Spleen (tissue), 7 donors: ENCODE measurements around the gene PSME1.
A peak's percentile ranks its signal among the peaks of the same experiment; 100 is the strongest.

ENCODE experiments used
- POLR2AphosphoS5 ChIP-seq, 3 donors: sonication (generic); formaldehyde crosslinking; IDR thresholded peaks; one replicate each; pipeline ENCODE4 v1.5.1; 2017; ENCODE audit warnings: antibody characterized with exemption in 3 of 3
- TF ChIP-seq, protein P1 (sequence below), 11 experiments: fragments of 200-600 bp in 7 of 11; fragments of 450-650 bp in 4 of 11; sonication (generic) in 4 of 11; IDR thresholded peaks in 8 of 11; conservative IDR thresholded peaks in 3 of 11; 1 replicate in 7 of 11; 2 replicates in 4 of 11; pipeline versions ENCODE4 v1.4.0 to v1.8.0; 2016 to 2021; ENCODE audit warnings: antibody characterized with exemption in 11 of 11, inconsistent platforms in 4 of 11, mild to moderate bottlenecking in 1 of 11
- donor health status: DM: no; HTN: no; CAD: no; lungs with moderate emphysema.
- donor health status: DM: no; HTN: no; CAD: no.
- donor health status: DM: no; HTN: no; CAD: no.

DNA sequence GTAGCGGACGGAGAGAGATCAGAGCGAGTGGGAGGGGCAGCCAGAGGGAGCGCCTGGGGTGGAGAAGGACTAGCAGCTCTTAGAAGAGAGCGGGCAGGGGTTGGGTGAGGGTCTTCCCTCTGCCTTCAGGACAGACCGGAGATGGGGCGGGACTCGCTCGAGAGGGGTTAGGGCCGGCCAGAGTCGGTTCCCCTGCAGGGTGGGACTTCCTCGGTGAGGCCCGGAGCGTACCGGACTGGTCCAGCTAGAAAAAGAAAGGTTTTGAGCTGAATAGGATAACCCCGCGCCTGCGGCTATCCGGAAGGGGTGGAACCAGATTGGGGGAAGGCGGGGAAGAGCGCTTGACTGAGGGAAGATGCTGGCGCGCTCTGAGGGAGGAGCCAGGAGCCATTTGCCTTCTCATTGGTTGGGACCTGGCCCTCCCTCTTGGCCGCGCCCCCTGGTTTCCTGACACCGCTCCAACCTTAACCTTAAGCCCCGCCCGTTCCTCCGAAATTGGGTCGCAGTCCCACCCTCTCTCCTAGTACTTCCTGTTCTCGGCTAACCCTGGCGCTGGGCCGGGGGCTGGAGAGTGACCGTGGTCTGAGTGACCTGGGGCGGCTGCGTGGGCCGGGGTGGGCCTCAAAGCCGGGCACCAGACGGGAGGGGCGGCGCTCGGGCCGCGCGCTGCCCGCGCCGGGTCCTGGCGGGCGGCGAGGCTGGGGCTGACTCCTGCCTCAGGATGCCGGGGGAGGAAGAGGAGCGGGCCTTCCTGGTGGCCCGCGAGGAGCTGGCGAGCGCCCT, 11.2 kb downstream of the PSME1 start, which contains the start of gene RNF31:
- TF ChIP-seq, protein P1, sequence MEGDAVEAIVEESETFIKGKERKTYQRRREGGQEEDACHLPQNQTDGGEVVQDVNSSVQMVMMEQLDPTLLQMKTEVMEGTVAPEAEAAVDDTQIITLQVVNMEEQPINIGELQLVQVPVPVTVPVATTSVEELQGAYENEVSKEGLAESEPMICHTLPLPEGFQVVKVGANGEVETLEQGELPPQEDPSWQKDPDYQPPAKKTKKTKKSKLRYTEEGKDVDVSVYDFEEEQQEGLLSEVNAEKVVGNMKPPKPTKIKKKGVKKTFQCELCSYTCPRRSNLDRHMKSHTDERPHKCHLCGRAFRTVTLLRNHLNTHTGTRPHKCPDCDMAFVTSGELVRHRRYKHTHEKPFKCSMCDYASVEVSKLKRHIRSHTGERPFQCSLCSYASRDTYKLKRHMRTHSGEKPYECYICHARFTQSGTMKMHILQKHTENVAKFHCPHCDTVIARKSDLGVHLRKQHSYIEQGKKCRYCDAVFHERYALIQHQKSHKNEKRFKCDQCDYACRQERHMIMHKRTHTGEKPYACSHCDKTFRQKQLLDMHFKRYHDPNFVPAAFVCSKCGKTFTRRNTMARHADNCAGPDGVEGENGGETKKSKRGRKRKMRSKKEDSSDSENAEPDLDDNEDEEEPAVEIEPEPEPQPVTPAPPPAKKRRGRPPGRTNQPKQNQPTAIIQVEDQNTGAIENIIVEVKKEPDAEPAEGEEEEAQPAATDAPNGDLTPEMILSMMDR (IDR thresholded peaks at IDR 0.05 in 8 of 11, conservative IDR thresholded peaks at IDR 0.05 in 3 of 11), result peak in 2 of 11 experiments; percentile 14 to 39
- TF ChIP-seq POLR2AphosphoS5 (IDR thresholded peaks at IDR 0.05), result peak; percentile 81 to 85 (median 84)
